Activated T-helper 2 cell treated with anti-CD3 and anti-CD28 coated beads, Interferon-gamma antibody, Interleukin-2, Interleukin-4, amounts not matched to agents 10 μg/mL and 5 μg/mL and 100 μg/mL, durations not matched to agents 14 hours and 24 hours and 36 hours (primary cell): ENCODE results near the gene ABCB4. TPM values are rescaled to one million over a fixed set of nuclear protein-coding genes. Genes with fewer than 3 reads are reported as not detected.

ENCODE experiments used
- DNase-seq: peaks from one replicate; pipeline ENCODE4 v3.0.0; 2021; ENCODE audit warnings: low spot score
- H3K27ac Mint-ChIP-seq: one replicate; pipeline ENCODE4 v1.8.0; 2021; ENCODE audit warnings: mixed read lengths
- H3K27me3 Mint-ChIP-seq: one replicate; pipeline ENCODE4 v1.8.0; 2021; ENCODE audit warnings: low read depth, mixed read lengths
- H3K36me3 Mint-ChIP-seq: one replicate; pipeline ENCODE4 v1.8.0; 2021; ENCODE audit warnings: low read depth, mixed read lengths
- H3K4me1 Mint-ChIP-seq: one replicate; pipeline ENCODE4 v1.8.0; 2021; ENCODE audit warnings: low read depth, mixed read lengths
- H3K4me3 Mint-ChIP-seq: one replicate; pipeline ENCODE4 v1.8.0; 2021; ENCODE audit warnings: low read depth, mild to moderate bottlenecking, moderate library complexity, mixed read lengths
- H3K9me3 Mint-ChIP-seq: one replicate; pipeline ENCODE4 v1.8.0; 2021; ENCODE audit warnings: mixed read lengths
- intact Hi-C: fragments of 100-400 bp; cut with micrococcal nuclease; formaldehyde crosslinking; loops from one replicate; pipeline ENCODE4 v1.15.1; 2023
- total RNA-seq: library from RNA; stranded (reverse); gene quantifications from 2 replicates; pipeline ENCODE4 v1.2.3, GENCODE V29; 2022

The ABCB4 gene
- not detected in 2 replicates for total RNA-seq

DNA sequence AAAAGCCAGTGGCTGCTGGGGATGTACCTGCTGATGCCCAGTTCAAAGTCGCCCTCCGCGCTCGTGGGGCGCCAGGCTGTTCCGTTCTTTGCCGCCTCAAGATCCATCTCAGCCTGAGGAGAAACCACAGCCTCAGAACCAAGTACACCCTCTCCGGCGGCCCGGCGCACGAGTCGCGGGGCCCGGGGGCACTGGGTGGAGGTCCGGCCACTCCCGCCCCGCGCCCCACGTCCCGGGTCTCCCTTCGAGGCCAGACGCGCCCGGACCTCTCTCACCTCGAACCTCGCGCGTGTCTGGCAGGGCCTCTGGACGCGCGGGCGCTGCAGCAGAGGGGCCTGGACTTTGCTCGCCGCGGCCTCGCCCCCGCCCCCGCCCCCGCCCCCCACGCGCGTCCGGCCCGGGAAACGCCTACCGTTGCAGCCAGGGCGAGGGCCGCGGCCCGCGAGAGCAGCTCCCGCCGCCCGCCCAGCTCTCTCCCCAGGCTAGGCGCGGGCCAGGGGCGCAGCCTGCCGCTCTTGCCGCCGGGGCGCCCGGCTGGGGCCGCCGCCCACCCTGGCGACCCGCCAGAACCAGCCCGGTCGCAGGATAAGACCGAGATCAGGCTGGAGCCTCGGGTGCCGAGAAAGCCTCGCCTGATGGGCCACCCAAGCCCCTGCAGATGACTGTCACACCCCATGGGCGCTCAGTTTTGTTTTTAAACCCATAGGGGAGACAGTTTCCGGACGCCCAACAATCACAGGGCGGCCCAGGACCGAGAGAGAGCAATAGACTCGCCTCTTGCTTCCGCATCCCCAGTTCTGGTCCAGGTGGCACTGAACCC is at the start of gene ABCB4:
Gene ABCB4, minus strand, starts transcription at position 322 of the 820 bp plus-strand sequence. Its CDS starts 215 bp downstream, at position 107.
- Mint-ChIP-seq H3K27ac (no peak within 1 kb of the TSS), H3K4me3 (peak within 1 kb of the TSS; percentile 7)
- intact Hi-C loops, result loop anchor here (10.0 kb wide), 1 partner anchor 149 kb away; the partner anchor contains the start of gene RUNDC3B

DNA sequence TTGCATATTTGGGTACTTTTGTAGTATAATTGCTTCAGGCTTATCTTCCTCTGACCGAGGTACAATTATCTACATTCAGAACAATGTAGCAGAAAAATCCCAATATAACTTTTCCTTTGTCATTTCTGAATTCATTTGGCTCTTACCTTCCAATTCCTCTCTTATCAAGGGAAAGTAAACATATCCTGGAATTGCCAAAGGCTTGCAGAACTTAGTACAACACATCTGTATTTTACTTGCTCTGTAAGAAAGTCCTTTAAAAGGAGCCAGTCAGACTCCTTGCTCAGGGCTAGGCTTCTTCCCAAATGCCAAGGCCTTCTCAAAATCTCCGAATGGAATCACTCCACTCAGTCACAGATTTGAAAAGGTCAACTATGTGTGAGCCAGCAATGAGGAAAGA is 43.3 kb upstream of the ABCB4 start:
- no peaks in the 10 kb centered on the region for H3K4me1 Mint-ChIP-seq

More for the DNA sequence above, at the start of gene ABCB4:
- no peaks in the 10 kb centered on the region for H3K36me3 Mint-ChIP-seq
- no peaks in the 10 kb centered on the region for H3K9me3 Mint-ChIP-seq
- peaks cover 4% of the 10 kb centered on the region for H3K4me1 Mint-ChIP-seq
- no peak for DNase-seq
- H3K27me3 Mint-ChIP-seq, result peaks cover 42% of the 10 kb centered on the region

GRCh38 chr7:87517891-87518290 is 42.4 kb upstream of the ABCB4 start:
- Mint-ChIP-seq H3K4me1 (no peaks in the 10 kb centered on the region), H3K4me3 (no peak overlapping the region), H3K9me3 (no peaks in the 10 kb centered on the region), H3K36me3 (no peaks in the 10 kb centered on the region), H3K27me3 (no peaks in the 10 kb centered on the region), H3K27ac (no peak overlapping the region)
- DNase-seq, result no peak
- intact Hi-C loops, result no loop called here

More for the DNA sequence above, 43.3 kb upstream of the ABCB4 start:
- H3K27me3 Mint-ChIP-seq, result no peaks in the 10 kb centered on the region
- no peak for DNase-seq
- no peaks in the 10 kb centered on the region for H3K36me3 Mint-ChIP-seq
- no peak overlapping the region for H3K27ac Mint-ChIP-seq
- H3K9me3 Mint-ChIP-seq, result no peaks in the 10 kb centered on the region
- intact Hi-C loops, result no loop called here
- no peak overlapping the region for H3K4me3 Mint-ChIP-seq

- DNase-seq, result no peak
- H3K27me3 Mint-ChIP-seq, result no peaks in the 10 kb centered on the region
- no peak overlapping the region for H3K4me3 Mint-ChIP-seq
- intact Hi-C loops, result no loop called here
- H3K27ac Mint-ChIP-seq, result no peak overlapping the region
- no peaks in the 10 kb centered on the region for H3K36me3 Mint-ChIP-seq
- no peaks in the 10 kb centered on the region for H3K4me1 Mint-ChIP-seq
- H3K9me3 Mint-ChIP-seq, result no peaks in the 10 kb centered on the region
Observed at GRCh38 chr7:87517136-87517815, 41.8 kb upstream of the ABCB4 start.

- Mint-ChIP-seq H3K4me1 (peaks cover 8% of the 10 kb centered on the region), H3K4me3 (no peak overlapping the region), H3K27ac (no peak overlapping the region), H3K36me3 (no peaks in the 10 kb centered on the region), H3K9me3 (no peaks in the 10 kb centered on the region), H3K27me3 (no peaks in the 10 kb centered on the region)
- no peak for DNase-seq
- intact Hi-C loops, result no loop called here
Observed at GRCh38 chr7:87513735-87514335, 38.4 kb upstream of the ABCB4 start.

GRCh38 chr7:87512906-87513305 is 37.4 kb upstream of the ABCB4 start:
- no peaks in the 10 kb centered on the region for H3K36me3 Mint-ChIP-seq
- intact Hi-C loops, result no loop called here

GRCh38 chr7:87511510-87511909 is 36.0 kb upstream of the ABCB4 start:
- Mint-ChIP-seq H3K36me3 (no peaks in the 10 kb centered on the region), H3K4me3 (no peak overlapping the region), H3K27me3 (no peaks in the 10 kb centered on the region), H3K27ac (no peak overlapping the region), H3K9me3 (no peaks in the 10 kb centered on the region), H3K4me1 (peaks cover 8% of the 10 kb centered on the region)
- no peak for DNase-seq
- intact Hi-C loops, result no loop called here

More at GRCh38 chr7:87512906-87513305, 37.4 kb upstream of the ABCB4 start:
- no peak overlapping the region for H3K4me3 Mint-ChIP-seq
- no peaks in the 10 kb centered on the region for H3K9me3 Mint-ChIP-seq
- no peak for DNase-seq
- no peak overlapping the region for H3K27ac Mint-ChIP-seq
- H3K4me1 Mint-ChIP-seq, result peaks cover 8% of the 10 kb centered on the region
- H3K27me3 Mint-ChIP-seq, result no peaks in the 10 kb centered on the region

GRCh38 chr7:87510411-87510875 is 35.0 kb upstream of the ABCB4 start:
- Mint-ChIP-seq H3K27ac (no peak overlapping the region), H3K4me3 (no peak overlapping the region), H3K36me3 (no peaks in the 10 kb centered on the region), H3K9me3 (no peaks in the 10 kb centered on the region), H3K4me1 (peaks cover 15% of the 10 kb centered on the region), H3K27me3 (no peaks in the 10 kb centered on the region)
- intact Hi-C loops, result no loop called here
- no peak for DNase-seq

GRCh38 chr7:87507446-87507845 is 32.0 kb upstream of the ABCB4 start:
- DNase-seq, result no peak
- no peaks in the 10 kb centered on the region for H3K36me3 Mint-ChIP-seq
- H3K9me3 Mint-ChIP-seq, result no peaks in the 10 kb centered on the region
- no peak overlapping the region for H3K27ac Mint-ChIP-seq
- H3K4me1 Mint-ChIP-seq, result peaks cover 15% of the 10 kb centered on the region
- H3K27me3 Mint-ChIP-seq, result no peaks in the 10 kb centered on the region
- intact Hi-C loops, result no loop called here
- H3K4me3 Mint-ChIP-seq, result no peak overlapping the region

DNA sequence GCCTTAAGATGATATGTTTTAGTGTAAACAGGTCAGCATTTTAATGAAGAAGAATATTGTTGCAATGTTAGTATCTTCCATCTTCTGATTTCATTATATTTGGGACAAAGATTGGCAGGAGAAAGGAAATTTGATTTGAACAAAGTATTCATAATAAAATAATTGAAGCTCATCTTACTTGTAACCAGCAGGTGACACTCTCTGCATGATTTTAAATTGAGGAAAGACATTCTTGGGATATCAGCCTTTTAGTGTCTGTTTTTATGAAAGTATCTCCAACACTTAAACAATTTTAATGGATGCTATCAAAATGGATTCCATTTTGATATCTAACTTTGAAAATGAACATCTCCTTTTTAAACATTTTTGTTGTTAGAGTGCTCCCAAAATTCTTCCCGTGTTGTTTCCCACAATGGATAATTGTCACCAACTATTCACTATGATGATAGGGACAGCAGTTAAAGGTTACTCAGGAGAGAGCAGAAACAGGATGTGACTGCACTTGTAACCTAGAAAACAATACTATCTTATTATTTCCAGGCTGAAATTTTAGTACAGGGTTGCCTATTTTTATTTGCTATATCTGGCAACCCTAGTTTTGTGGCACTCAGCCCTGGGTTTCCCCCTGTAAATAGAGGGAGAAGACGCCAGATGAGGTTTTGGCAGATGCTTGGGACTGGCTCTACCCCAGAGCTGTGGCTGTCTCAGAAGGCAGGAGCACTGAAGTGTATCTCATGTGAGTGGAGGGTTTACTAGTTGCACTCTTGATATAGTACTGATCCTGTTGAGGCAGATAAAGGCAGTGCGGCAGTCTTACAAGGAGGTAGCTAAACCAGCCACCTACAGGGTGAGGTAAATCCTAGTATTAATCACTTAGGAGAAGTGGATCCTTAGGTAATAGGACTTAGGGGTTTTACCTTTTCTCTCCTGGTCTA is 31.0 kb upstream of the ABCB4 start:
- Mint-ChIP-seq H3K27ac (no peak overlapping the region), H3K36me3 (no peaks in the 10 kb centered on the region)

DNA sequence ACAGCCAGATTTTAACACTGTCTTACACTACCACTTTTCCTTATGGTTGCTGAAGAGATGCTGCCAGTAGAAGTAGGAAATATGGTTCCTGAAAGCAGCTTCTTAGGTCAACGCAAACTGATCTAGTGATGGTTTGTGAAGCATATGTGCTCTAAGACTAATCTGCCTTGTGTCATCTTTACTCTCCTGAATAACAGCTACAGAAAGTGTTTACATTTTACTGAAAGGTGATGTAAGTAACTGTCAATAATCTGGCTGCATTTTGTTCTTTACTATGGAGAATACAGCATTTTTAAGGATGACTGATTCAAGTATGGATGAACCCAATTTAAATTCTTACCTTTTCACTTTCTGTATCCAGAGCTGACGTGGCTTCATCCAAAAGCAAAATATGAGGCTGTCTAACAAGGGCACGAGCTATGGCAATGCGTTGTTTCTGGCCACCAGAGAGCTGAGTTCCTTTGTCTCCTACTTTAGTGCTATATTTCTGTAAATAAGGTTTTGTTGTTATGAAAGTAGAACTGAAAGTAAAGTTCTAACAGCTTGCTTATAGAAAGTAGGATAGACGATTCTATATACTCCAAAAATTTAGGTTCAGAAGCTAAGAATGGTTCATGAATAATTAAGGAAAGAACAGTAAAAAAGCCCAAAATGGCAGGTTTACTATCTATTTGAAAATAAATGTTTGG is 30.2 kb upstream of the ABCB4 start:
- intact Hi-C loops, result no loop called here
- Mint-ChIP-seq H3K4me3 (no peak overlapping the region), H3K4me1 (peaks cover 10% of the 10 kb centered on the region), H3K27me3 (no peaks in the 10 kb centered on the region), H3K9me3 (no peaks in the 10 kb centered on the region), H3K36me3 (no peaks in the 10 kb centered on the region), H3K27ac (no peak overlapping the region)
- DNase-seq, result no peak

More for the DNA sequence above, 31.0 kb upstream of the ABCB4 start:
- DNase-seq, result no peak
- intact Hi-C loops, result no loop called here
- Mint-ChIP-seq H3K4me3 (no peak overlapping the region), H3K4me1 (peaks cover 15% of the 10 kb centered on the region), H3K9me3 (no peaks in the 10 kb centered on the region), H3K27me3 (no peaks in the 10 kb centered on the region)

- Mint-ChIP-seq H3K36me3 (no peaks in the 10 kb centered on the region), H3K4me3 (no peak overlapping the region), H3K27ac (no peak overlapping the region), H3K4me1 (peaks cover 7% of the 10 kb centered on the region), H3K9me3 (no peaks in the 10 kb centered on the region), H3K27me3 (no peaks in the 10 kb centered on the region)
- DNase-seq, result no peak
- intact Hi-C loops, result no loop called here
Observed at GRCh38 chr7:87505122-87505521, 29.6 kb upstream of the ABCB4 start.
